CD4-positive, alpha-beta T cell (primary cell): ENCODE data around the gene TBCC. TPM values are rescaled to one million over a fixed set of nuclear protein-coding genes. Genes with fewer than 3 reads are reported as not detected.
A peak's percentile ranks its signal among the peaks of the same experiment; 100 is the strongest.

Source experiments
- ATAC-seq: fragments of 200-7000 bp; cut with Tn5 transposase; one replicate; pipeline ENCODE4 v1.10.0; 2022; ENCODE audit warnings: mild to moderate bottlenecking; ENCODE audit not compliant: poor library complexity
- CTCF ChIA-PET: fragments of 350-600 bp; sonication (Branson Sonifier 250); formaldehyde crosslinking; loops from one replicate; lab custom pipeline; 2021; ENCODE audit warnings: antibody characterized with exemption, inconsistent platforms; lab: Charles Lee
- POLR2A ChIA-PET: fragments of 350-600 bp; sonication (Branson Sonifier 250); formaldehyde crosslinking; loops from one replicate; lab custom pipeline; 2021; ENCODE audit warnings: antibody characterized with exemption, inconsistent platforms; lab: Charles Lee
- DNase-seq, 14 experiments: peaks; one replicate each; pipeline ENCODE4 v3.0.0-alpha.2; 2013 to 2020; ENCODE audit warnings: mixed read lengths in 2 of 14
- H3K27ac ChIP-seq, 2 donors: one replicate each; pipeline versions ENCODE4 v1.5.1 to v1.7.0; 2013; ENCODE audit warnings: low read length in 2 of 2, low read depth in 1 of 2, mild to moderate bottlenecking in 1 of 2
- H3K27me3 ChIP-seq, 2 experiments: 1 replicate in 1 of 2; 2 replicates in 1 of 2; pipeline versions ENCODE4 v1.6.1 to v1.7.0; 2013; ENCODE audit warnings: low read length in 2 of 2, control low read depth in 1 of 2, mild to moderate bottlenecking in 1 of 2, moderate library complexity in 1 of 2; ENCODE audit not compliant: insufficient read depth in 2 of 2, control insufficient read depth in 1 of 2
- H3K36me3 ChIP-seq: one replicate; pipeline ENCODE4 v1.6.1; 2013; ENCODE audit warnings: low read length, control low read depth; ENCODE audit not compliant: insufficient read depth
- H3K4me1 ChIP-seq: one replicate; pipeline ENCODE4 v1.6.1; 2013; ENCODE audit warnings: low read length, control low read depth; ENCODE audit not compliant: insufficient read depth
- H3K4me3 ChIP-seq: one replicate; pipeline ENCODE4 v1.5.1; 2013; ENCODE audit warnings: mild to moderate bottlenecking, low read length, moderate library complexity
- H3K9me3 ChIP-seq, 2 experiments: 1 replicate in 1 of 2; 2 replicates in 1 of 2; pipeline versions ENCODE4 v1.6.1 to v1.7.0; 2013; ENCODE audit warnings: low read length in 2 of 2, mild to moderate bottlenecking in 2 of 2, control low read depth in 1 of 2, moderate library complexity in 1 of 2; ENCODE audit not compliant: control insufficient read depth in 1 of 2, insufficient read depth in 1 of 2
- H3K27ac Mint-ChIP-seq: one replicate; pipeline ENCODE4 v1.8.0; 2020; ENCODE audit warnings: mixed read lengths
- H3K27me3 Mint-ChIP-seq: one replicate; pipeline ENCODE4 v1.8.0; 2021; ENCODE audit warnings: mixed read lengths
- H3K36me3 Mint-ChIP-seq: one replicate; pipeline ENCODE4 v1.8.0; 2021; ENCODE audit warnings: low read depth, mixed read lengths
- H3K4me1 Mint-ChIP-seq: one replicate; pipeline ENCODE4 v1.8.0; 2021; ENCODE audit warnings: low read depth, mixed read lengths
- H3K4me3 Mint-ChIP-seq: one replicate; pipeline ENCODE4 v1.8.0; 2020; ENCODE audit warnings: mild to moderate bottlenecking, mixed read lengths
- H3K9me3 Mint-ChIP-seq: one replicate; pipeline ENCODE4 v1.8.0; 2020; ENCODE audit warnings: mixed read lengths
- CTCF ChIP-seq: fragments of 200-600 bp; IDR thresholded peaks from one replicate; pipeline ENCODE4 v1.8.0; 2022; ENCODE audit warnings: antibody characterized with exemption, mild to moderate bottlenecking
- intact Hi-C, 2 experiments: fragments of 100-400 bp; cut with DNase I in 1 of 2; cut with micrococcal nuclease in 1 of 2; formaldehyde crosslinking; loops; one replicate each; pipeline versions ENCODE4 v1.15.1 to v1.9.0; 2023 to 2025; cut with DNase I, micrococcal nuclease
- total RNA-seq, 174 experiments: library from RNA in 2 of 174; stranded (reverse) in 2 of 174; gene quantifications; one replicate each; pipeline ENCODE4 v1.2.3 and lab custom pipeline; 2021 to 2026

The TBCC gene
- total RNA-seq, 2 experiments from 2014 or later, result 67.3 to 68.3 TPM

- Mint-ChIP-seq H3K4me3 (peak overlapping the region; percentile 100), H3K27ac (peak overlapping the region; percentile 96), H3K27me3 (no peaks in the 10 kb centered on the region), H3K36me3 (peaks cover 40% of the 10 kb centered on the region), H3K4me1 (peaks cover 35% of the 10 kb centered on the region), H3K9me3 (peaks cover 11% of the 10 kb centered on the region)
- Histone ChIP-seq H3K4me3 (peak overlapping the region; percentile 96), H3K36me3 (peaks cover 3% of the 10 kb centered on the region), H3K27me3 (no peaks in the 10 kb centered on the region), H3K27ac (peak overlapping the region in 1 of 2 donors; percentile 89), H3K9me3 (peaks cover 5 to 34% of the 10 kb centered on the region in 2 experiments), H3K4me1 (peaks cover 41% of the 10 kb centered on the region)
- ChIA-PET CTCF (interaction anchor here (0.6 to 4.4 kb wide), 6 partner anchors 10 to 135 kb away, joined by 4 to 23 read pairs (median 6); partner anchors contain the start of gene RPL7L1), POLR2A (interaction anchor here (0.6 to 13.7 kb wide), 41 partner anchors 8 to 772 kb away, joined by 3 to 1427 read pairs (median 8); partner anchors contain the start of genes BICRAL, CNPY3, CUL7 and DNPH1)
- intact Hi-C loops, result loop anchor here (2.0 to 10.0 kb wide), 2 partner anchors 14 to 80 kb away; no protein-coding TSS in a partner anchor
- ATAC-seq (no peak), DNase-seq (peak in 10 of 14 experiments; percentile 2 to 69 (median 21))
- TF ChIP-seq CTCF, result no peak
Measured at GRCh38 chr6:42745083-42745639, 742 bp downstream of the TBCC start.

DNA sequence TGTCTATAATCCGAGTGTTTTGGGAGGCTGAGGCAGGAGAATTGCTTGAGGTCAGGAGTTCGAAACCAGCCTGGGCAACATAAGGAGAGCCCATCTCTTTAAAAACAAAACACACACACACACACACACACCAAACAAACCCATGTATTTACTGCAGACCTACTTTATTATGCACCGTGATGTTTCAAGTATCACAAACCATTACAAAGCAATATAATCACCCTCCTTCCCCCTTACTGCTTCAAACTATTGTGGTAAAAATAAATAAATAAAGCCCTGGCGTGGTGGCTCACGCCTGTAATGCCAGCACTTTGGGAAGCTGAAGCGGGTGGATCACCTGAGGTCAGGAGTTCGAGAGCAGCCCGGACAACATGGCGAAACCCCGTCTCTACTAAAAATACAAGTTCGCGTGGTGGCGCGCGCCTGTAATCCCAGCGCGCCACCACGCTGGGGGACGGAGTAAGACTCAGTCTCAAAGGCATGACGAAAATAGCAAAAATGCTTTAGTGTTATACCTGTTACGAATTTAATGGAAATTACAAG, 1.5 kb downstream of the TBCC start:
- ATAC-seq, result no peak
- no peak for TF ChIP-seq CTCF
- ChIA-PET POLR2A (interaction anchor here (0.8 to 13.7 kb wide), 15 partner anchors 17 to 772 kb away, joined by 3 to 1427 read pairs (median 23); partner anchors contain the start of genes BICRAL, CNPY3, CUL7 and POLR1C), CTCF (interaction anchor here (0.6 kb wide), 1 partner anchor 11 kb away, joined by 4 read pairs; no protein-coding TSS in a partner anchor)
- H3K4me1 Mint-ChIP-seq, result peaks cover 35% of the 10 kb centered on the region
- H3K36me3 Mint-ChIP-seq, result peaks cover 40% of the 10 kb centered on the region
- no peak overlapping the region for H3K27ac ChIP-seq
- no peaks in the 10 kb centered on the region for H3K27me3 ChIP-seq
- intact Hi-C loops, result loop anchor here (2.0 to 10.0 kb wide), 2 partner anchors 14 to 80 kb away; no protein-coding TSS in a partner anchor
- peaks cover 11% of the 10 kb centered on the region for H3K9me3 Mint-ChIP-seq
- H3K4me3 Mint-ChIP-seq, result peak overlapping the region; percentile 100
- peaks cover 40% of the 10 kb centered on the region for H3K4me1 ChIP-seq
- H3K36me3 ChIP-seq, result peaks cover 3% of the 10 kb centered on the region
- no peak for DNase-seq
- peak overlapping the region; percentile 96 for H3K4me3 ChIP-seq
- no peaks in the 10 kb centered on the region for H3K27me3 Mint-ChIP-seq
- H3K9me3 ChIP-seq, result peaks cover 5 to 34% of the 10 kb centered on the region in 2 experiments
- H3K27ac Mint-ChIP-seq, result peak overlapping the region; percentile 60

DNA sequence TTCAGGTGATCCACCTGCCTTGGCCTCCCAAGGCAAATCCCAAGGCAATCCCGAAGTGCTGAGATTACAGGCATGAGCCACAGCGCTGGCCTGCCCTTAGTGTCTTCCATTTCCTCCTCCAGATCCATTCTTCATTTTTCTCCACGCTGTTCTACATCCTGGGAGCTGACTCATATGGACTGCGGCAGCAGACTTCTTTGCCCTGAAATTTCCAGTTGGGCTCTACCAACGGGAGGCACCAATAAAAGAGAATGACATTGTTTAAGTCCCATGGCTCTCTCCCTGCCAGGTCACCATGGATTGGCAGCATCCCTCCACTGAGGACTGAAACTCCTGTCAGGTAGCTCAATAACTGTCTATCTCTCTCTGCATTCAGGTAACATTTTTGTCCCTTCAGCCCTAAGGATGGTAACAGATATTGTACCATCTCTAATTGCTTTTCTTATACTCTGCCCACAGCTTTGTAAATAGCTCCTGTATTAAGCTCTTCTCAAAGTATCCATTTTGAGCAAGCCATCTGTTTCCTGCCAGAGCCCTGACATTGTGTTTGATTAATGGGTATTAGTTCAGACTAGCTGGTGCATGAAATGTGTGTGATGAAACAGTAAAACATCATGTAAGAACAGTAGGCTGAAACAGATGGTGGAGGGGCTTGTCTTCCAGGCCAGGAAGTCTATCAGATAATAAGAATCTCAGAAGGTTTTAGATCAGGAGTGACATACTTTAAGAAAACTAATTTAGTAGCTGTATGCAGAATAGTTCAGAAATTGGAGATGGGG, 3.6 kb downstream of the TBCC start:
- no peaks in the 10 kb centered on the region for H3K27me3 ChIP-seq
- intact Hi-C loops, result loop anchor here in 1 of 2 experiments (10.0 kb wide), 1 partner anchor 82 kb away; no protein-coding TSS in a partner anchor
- no peaks in the 10 kb centered on the region for H3K36me3 ChIP-seq
- H3K27ac ChIP-seq, result no peak overlapping the region
- peaks cover 5 to 34% of the 10 kb centered on the region in 2 experiments for H3K9me3 ChIP-seq
- POLR2A ChIA-PET, result interaction anchor here (0.9 to 13.7 kb wide), 4 partner anchors 16 to 137 kb away, joined by 4 to 1427 read pairs (median 8); partner anchors contain the start of genes BICRAL and RPL7L1
- Mint-ChIP-seq H3K27me3 (no peaks in the 10 kb centered on the region), H3K4me3 (peak overlapping the region; percentile 77), H3K27ac (peak overlapping the region; percentile 43), H3K36me3 (peaks cover 26% of the 10 kb centered on the region), H3K9me3 (peaks cover 11% of the 10 kb centered on the region), H3K4me1 (peaks cover 16% of the 10 kb centered on the region)
- ATAC-seq (no peak), DNase-seq (no peak)
- CTCF ChIA-PET, result interaction anchor here (1.2 to 1.5 kb wide), 2 partner anchors 16 to 29 kb away, joined by 3 read pairs; no protein-coding TSS in a partner anchor
- no peak for TF ChIP-seq CTCF
- H3K4me1 ChIP-seq, result peaks cover 26% of the 10 kb centered on the region
- no peak overlapping the region for H3K4me3 ChIP-seq
